Glomerular endothelial cell (primary cell): ENCODE results near the gene NR1H3. TPM values are rescaled to one million over a fixed set of nuclear protein-coding genes. Genes with fewer than 3 reads are reported as not detected.
"Not testable (repeated sequence)": the region's sequence is repeated elsewhere in the genome, so short reads cannot be mapped to it uniquely, and the experiment has no call there.

ENCODE experiments used
- DNase-seq: peaks from one replicate; pipeline ENCODE4 v3.0.0-alpha.2; 2011; ENCODE audit warnings: low read depth, low spot score; ENCODE audit errors: extremely low read depth
- total RNA-seq: library from RNA; depleted of rRNA; stranded (reverse); fragments of >200 nt; gene quantifications from 2 replicates; pipeline ENCODE4 v1.2.3, GENCODE V29; 2015

The NR1H3 gene
- total RNA-seq: 4.1 and 7.6 TPM in 2 replicates

- no peak for DNase-seq
Measured at GRCh38 chr11:47257517-47258316, at the start of gene NR1H3. NR1H3 (plus strand) TSS chr11:47257996; CDS start chr11:47259217, 1,221 bp downstream.

GRCh38 chr11:47208008-47208552 is 49.7 kb upstream of the NR1H3 start:
- not testable (repeated sequence) for DNase-seq

GRCh38 chr11:47208628-47209027 is 49.2 kb upstream of the NR1H3 start:
- DNase-seq: no peak

GRCh38 chr11:47212938-47213337 is 44.9 kb upstream of the NR1H3 start:
- DNase-seq: no peak

GRCh38 chr11:47213950-47214565 is 43.7 kb upstream of the NR1H3 start:
- no peak for DNase-seq

GRCh38 chr11:47215366-47215910 is 42.4 kb upstream of the NR1H3 start:
- DNase-seq: no peak

- no peak for DNase-seq
Measured at GRCh38 chr11:47216121-47216798, 41.5 kb upstream of the NR1H3 start.

GRCh38 chr11:47220401-47220821 is 37.4 kb upstream of the NR1H3 start:
- DNase-seq: peak; percentile 45

GRCh38 chr11:47222696-47223095 is 35.1 kb upstream of the NR1H3 start:
- DNase-seq: no peak

GRCh38 chr11:47225552-47226400 is 32.0 kb upstream of the NR1H3 start:
- no peak for DNase-seq

GRCh38 chr11:47229161-47229560 is 28.6 kb upstream of the NR1H3 start:
- no peak for DNase-seq

- DNase-seq: no peak
Measured at GRCh38 chr11:47233051-47233450, 24.7 kb upstream of the NR1H3 start.

GRCh38 chr11:47233989-47234668 is 23.7 kb upstream of the NR1H3 start:
- no peak for DNase-seq

- DNase-seq: no peak
Measured at GRCh38 chr11:47234669-47235100, 23.1 kb upstream of the NR1H3 start.

- DNase-seq: no peak
Measured at GRCh38 chr11:47235163-47235562, 22.6 kb upstream of the NR1H3 start.

GRCh38 chr11:47236482-47236881 is 21.3 kb upstream of the NR1H3 start:
- DNase-seq: no peak

- no peak for DNase-seq
Measured at GRCh38 chr11:47239852-47240251, 17.9 kb upstream of the NR1H3 start.

GRCh38 chr11:47241841-47242301 is 15.9 kb upstream of the NR1H3 start:
- no peak for DNase-seq

- no peak for DNase-seq
Measured at GRCh38 chr11:47242596-47243192, 15.1 kb upstream of the NR1H3 start.
